ENCODE results near the gene ROPN1.

Gene ROPN1

DNA sequence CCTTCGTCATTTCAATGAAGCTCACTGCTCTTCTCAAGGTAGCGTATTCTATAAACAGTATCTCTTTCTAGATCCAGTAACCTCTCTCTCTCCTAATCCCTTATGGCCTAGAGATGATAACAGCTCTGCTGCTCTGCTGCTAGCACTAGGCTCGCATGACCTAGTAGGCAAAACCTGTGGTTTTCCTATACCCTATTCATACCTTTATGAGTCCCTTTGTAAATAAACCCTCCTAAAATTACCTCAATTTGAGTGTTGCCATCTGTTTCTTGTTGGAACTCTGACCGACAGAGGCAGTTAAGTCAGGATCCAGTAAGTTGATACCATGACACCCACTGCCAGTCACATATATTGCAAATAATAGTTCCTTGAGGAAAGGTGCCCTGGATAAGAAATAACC is 38.2 kb downstream of the ROPN1 start (continued):
- TF ChIP-seq, protein P1, sequence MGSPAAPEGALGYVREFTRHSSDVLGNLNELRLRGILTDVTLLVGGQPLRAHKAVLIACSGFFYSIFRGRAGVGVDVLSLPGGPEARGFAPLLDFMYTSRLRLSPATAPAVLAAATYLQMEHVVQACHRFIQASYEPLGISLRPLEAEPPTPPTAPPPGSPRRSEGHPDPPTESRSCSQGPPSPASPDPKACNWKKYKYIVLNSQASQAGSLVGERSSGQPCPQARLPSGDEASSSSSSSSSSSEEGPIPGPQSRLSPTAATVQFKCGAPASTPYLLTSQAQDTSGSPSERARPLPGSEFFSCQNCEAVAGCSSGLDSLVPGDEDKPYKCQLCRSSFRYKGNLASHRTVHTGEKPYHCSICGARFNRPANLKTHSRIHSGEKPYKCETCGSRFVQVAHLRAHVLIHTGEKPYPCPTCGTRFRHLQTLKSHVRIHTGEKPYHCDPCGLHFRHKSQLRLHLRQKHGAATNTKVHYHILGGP (tag by site-specific recombination; IDR thresholded peaks at IDR 0.05) = no peak
- TF ChIP-seq ZNF639 (tag by site-specific recombination; IDR thresholded peaks at IDR 0.05) = no peak
- TF ChIP-seq TSHZ1 (tag by site-specific recombination; IDR thresholded peaks at IDR 0.05; ENCODE audit: borderline replicate concordance) = peak; percentile 79; the same call in 1 of the 2 replicates
- TF ChIP-seq KLF8 (tag by site-specific recombination; IDR thresholded peaks at IDR 0.05) = 0 out of 2 replicates have a peak, but pooled peaks have one; percentile 32
- no peak for TF ChIP-seq ZNF148 (tag by site-specific recombination; IDR thresholded peaks at IDR 0.05; ENCODE audit: borderline replicate concordance)
- no peak for TF ChIP-seq ZNF621 (tag by site-specific recombination; IDR thresholded peaks at IDR 0.05)
- TF ChIP-seq SP7 (tag by site-specific recombination; IDR thresholded peaks at IDR 0.05) = peak; percentile 32; the same call in 1 of the 2 replicates
- no peak for TF ChIP-seq PATZ1 (tag by site-specific recombination; IDR thresholded peaks at IDR 0.05)
- no peak for TF ChIP-seq ZNF658 (tag by site-specific recombination; IDR thresholded peaks at IDR 0.05)
- no peak for TF ChIP-seq REPIN1 (tag by site-specific recombination; IDR thresholded peaks at IDR 0.05; ENCODE audit: low read depth)
- no peak for TF ChIP-seq SCRT1 (tag by site-specific recombination; IDR thresholded peaks at IDR 0.05; ENCODE audit: borderline replicate concordance)
- TF ChIP-seq SP3 (tag by site-specific recombination; IDR thresholded peaks at IDR 0.05) = no peak
- TF ChIP-seq ZXDB (tag by site-specific recombination; IDR thresholded peaks at IDR 0.05) = peak; percentile 60
- no peak for TF ChIP-seq ZNF19 (tag by site-specific recombination; IDR thresholded peaks at IDR 0.05; ENCODE audit: low read depth)
- no peak for TF ChIP-seq ZNF324 (tag by site-specific recombination; IDR thresholded peaks at IDR 0.05)
- TF ChIP-seq ZBTB44 (tag by site-specific recombination; IDR thresholded peaks at IDR 0.05) = no peak
- 0 out of 2 replicates have a peak, but pooled peaks have one; percentile 65 for TF ChIP-seq OVOL3 (tag by site-specific recombination; IDR thresholded peaks at IDR 0.05)
- TF ChIP-seq, protein P2, sequence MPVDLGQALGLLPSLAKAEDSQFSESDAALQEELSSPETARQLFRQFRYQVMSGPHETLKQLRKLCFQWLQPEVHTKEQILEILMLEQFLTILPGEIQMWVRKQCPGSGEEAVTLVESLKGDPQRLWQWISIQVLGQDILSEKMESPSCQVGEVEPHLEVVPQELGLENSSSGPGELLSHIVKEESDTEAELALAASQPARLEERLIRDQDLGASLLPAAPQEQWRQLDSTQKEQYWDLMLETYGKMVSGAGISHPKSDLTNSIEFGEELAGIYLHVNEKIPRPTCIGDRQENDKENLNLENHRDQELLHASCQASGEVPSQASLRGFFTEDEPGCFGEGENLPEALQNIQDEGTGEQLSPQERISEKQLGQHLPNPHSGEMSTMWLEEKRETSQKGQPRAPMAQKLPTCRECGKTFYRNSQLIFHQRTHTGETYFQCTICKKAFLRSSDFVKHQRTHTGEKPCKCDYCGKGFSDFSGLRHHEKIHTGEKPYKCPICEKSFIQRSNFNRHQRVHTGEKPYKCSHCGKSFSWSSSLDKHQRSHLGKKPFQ (tag by site-specific recombination; IDR thresholded peaks at IDR 0.05) = 0 out of 2 replicates have a peak, but pooled peaks have one; percentile 35
- TF ChIP-seq ZNF830 (tag by site-specific recombination; IDR thresholded peaks at IDR 0.05; ENCODE audit: low read depth) = no peak
- no peak for TF ChIP-seq GLI4 (tag by site-specific recombination; IDR thresholded peaks at IDR 0.05)
- no peak for TF ChIP-seq ZBTB7A (tag by site-specific recombination; IDR thresholded peaks at IDR 0.05; ENCODE audit: low read depth)
- TF ChIP-seq ZFP37 (tag by site-specific recombination; IDR thresholded peaks at IDR 0.05) = no peak
- TF ChIP-seq TRIM28 (IDR thresholded peaks at IDR 0.05; ENCODE audit: borderline replicate concordance, low read length) = no peak
- no peak for TF ChIP-seq KLF9 (tag by site-specific recombination; IDR thresholded peaks at IDR 0.05; ENCODE audit: low read depth)
- TF ChIP-seq ZNF366 (tag by site-specific recombination; conservative IDR thresholded peaks at IDR 0.05) = no peak
- TF ChIP-seq ZNF426 (tag by site-specific recombination; IDR thresholded peaks at IDR 0.05) = no peak
